Stimulated activated CD4-positive, alpha-beta T cell treated with anti-CD3 and anti-CD28 coated beads, Interleukin-4, amount 100 ng/mL, for 48 hours (primary cell): ENCODE data around the gene IQUB.
"Not testable (repeated sequence)": the region's sequence is repeated elsewhere in the genome, so short reads cannot be mapped to it uniquely, and the experiment has no call there.

Source experiments
- DNase-seq, 2 donors: peaks; one replicate each; pipeline ENCODE4 v3.0.0-alpha.2; 2020; ENCODE audit warnings: low read depth in 2 of 2

Gene IQUB

GRCh38 chr7:123539871-123540270 is 5.5 kb upstream of the IQUB start:
- DNase-seq = no peak

- no peak for DNase-seq
Observed at GRCh38 chr7:123538897-123539296, 4.5 kb upstream of the IQUB start.

GRCh38 chr7:123538189-123538714 is 3.9 kb upstream of the IQUB start:
- no peak for DNase-seq

GRCh38 chr7:123537026-123537642 is 2.7 kb upstream of the IQUB start:
- no peak for DNase-seq

- no peak for DNase-seq
Observed at GRCh38 chr7:123535517-123535916, 1.1 kb upstream of the IQUB start.

GRCh38 chr7:123533929-123534382 is 439 bp downstream of the IQUB start:
- DNase-seq = no peak

- DNase-seq = no peak
Observed at GRCh38 chr7:123533553-123533917, 860 bp downstream of the IQUB start.

- DNase-seq = not testable (repeated sequence)
Observed at GRCh38 chr7:123532788-123533552, 1.4 kb downstream of the IQUB start.

GRCh38 chr7:123532343-123532742 is 2.1 kb downstream of the IQUB start:
- DNase-seq = not testable (repeated sequence)

GRCh38 chr7:123530035-123530591 is 4.3 kb downstream of the IQUB start:
- not testable (repeated sequence) for DNase-seq

GRCh38 chr7:123528265-123528664 is 6.1 kb downstream of the IQUB start:
- no peak for DNase-seq

GRCh38 chr7:123527712-123528225 is 6.6 kb downstream of the IQUB start:
- not testable (repeated sequence) for DNase-seq

GRCh38 chr7:123526533-123526932 is 7.9 kb downstream of the IQUB start:
- DNase-seq = not testable (repeated sequence)

GRCh38 chr7:123522066-123522465 is 12.3 kb downstream of the IQUB start:
- DNase-seq = no peak

GRCh38 chr7:123505221-123505620 is 29.2 kb downstream of the IQUB start:
- no peak for DNase-seq

- no peak for DNase-seq
Observed at GRCh38 chr7:123502201-123502600, 32.2 kb downstream of the IQUB start.

- DNase-seq = no peak
Observed at GRCh38 chr7:123500878-123501489, 33.4 kb downstream of the IQUB start.

GRCh38 chr7:123499211-123499970 is 35.0 kb downstream of the IQUB start:
- DNase-seq = no peak

- DNase-seq = no peak
Observed at GRCh38 chr7:123498601-123499000, 35.8 kb downstream of the IQUB start.

- DNase-seq = no peak
Observed at GRCh38 chr7:123498031-123498430, 36.4 kb downstream of the IQUB start.

GRCh38 chr7:123494193-123494796 is 40.1 kb downstream of the IQUB start:
- DNase-seq = no peak
